ENCODE results near the gene DTX3.

DNA sequence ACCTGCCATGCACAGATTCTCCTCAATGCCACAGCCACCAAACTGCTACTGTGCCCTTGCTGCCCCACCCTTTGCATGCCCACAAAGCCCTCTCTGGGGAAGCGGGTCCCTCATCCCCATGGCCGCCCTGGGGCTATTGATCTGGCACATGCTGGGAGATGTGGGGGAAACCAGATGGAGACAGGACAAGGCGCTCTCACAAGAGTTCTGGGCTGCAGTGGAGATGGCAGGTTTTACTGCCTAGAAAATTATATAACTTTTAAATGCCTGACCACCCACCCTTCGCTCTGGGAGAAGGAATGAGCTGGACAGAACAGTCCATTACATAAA, 24.2 kb upstream of the DTX3 start:
- TF ChIP-seq CTCF (IDR thresholded peaks at IDR 0.05) (no peak), EZH2 (IDR thresholded peaks at IDR 0.05) (no peak), EZH2phosphoT487 (IDR thresholded peaks at IDR 0.05) (no peak)
